Mucosa of gallbladder (tissue), 1 donor: ENCODE measurements around the gene SCCPDH. TPM values are rescaled to one million over a fixed set of nuclear protein-coding genes. Genes with fewer than 3 reads are reported as not detected.
"Not testable (repeated sequence)": the region's sequence is repeated elsewhere in the genome, so short reads cannot be mapped to it uniquely, and the experiment has no call there.

ENCODE experiments used
- DNase-seq: peaks from one replicate; pipeline ENCODE4 v3.0.0-alpha.2; 2020; ENCODE audit warnings: low spot score
- total RNA-seq: library from RNA; stranded (reverse); gene quantifications from one replicate; pipeline ENCODE4 v1.2.1, GENCODE V29; 2021
- donor health status: DM: no; HTN: no; CAD: no.

SCCPDH gene
- total RNA-seq, 1 donor from 2014 or later = 38.1 TPM

- DNase-seq = no peak
Observed at GRCh38 chr1:246800756-246801155, 76.5 kb downstream of the SCCPDH start.

GRCh38 chr1:246801241-246802020 is 77.2 kb downstream of the SCCPDH start:
- no peak for DNase-seq

DNA sequence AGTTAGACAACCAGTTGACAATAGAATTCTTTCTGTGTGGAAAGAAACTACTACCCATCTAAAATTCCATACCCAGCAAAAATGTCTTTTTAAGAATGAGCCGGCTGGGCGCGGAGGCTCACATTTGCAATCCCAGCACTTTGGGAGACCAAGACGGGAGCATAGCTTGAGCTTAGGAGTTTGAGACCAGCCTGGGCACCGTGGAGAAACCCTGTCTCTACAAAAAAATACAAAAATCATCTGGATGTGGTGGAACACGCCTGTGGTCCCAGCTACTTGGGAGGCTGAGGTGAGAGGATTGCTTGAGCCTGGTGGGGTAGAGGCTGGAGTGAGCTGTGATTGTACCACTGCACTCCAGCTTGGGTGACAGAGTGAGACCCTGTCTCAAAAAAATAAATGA is 79.2 kb downstream of the SCCPDH start:
- DNase-seq = no peak

DNA sequence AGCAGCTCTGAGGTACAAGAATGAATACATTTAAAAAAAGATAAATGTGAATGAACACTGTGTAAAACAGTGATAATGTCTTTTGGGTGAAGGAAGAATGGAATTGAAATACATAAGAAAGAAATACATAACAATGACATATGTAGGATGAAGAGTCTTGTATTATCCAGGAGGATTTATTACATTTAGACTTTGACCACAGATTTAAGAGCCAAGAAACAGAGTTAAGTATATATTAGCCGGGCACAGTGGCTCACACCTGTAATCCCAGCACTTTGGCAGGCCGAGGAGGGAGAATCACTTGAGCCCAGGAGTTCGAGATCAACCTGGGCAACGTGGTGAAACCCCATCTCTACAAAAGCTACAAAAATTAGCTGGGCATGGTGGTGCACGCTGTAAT is 79.7 kb downstream of the SCCPDH start:
- no peak for DNase-seq

DNA sequence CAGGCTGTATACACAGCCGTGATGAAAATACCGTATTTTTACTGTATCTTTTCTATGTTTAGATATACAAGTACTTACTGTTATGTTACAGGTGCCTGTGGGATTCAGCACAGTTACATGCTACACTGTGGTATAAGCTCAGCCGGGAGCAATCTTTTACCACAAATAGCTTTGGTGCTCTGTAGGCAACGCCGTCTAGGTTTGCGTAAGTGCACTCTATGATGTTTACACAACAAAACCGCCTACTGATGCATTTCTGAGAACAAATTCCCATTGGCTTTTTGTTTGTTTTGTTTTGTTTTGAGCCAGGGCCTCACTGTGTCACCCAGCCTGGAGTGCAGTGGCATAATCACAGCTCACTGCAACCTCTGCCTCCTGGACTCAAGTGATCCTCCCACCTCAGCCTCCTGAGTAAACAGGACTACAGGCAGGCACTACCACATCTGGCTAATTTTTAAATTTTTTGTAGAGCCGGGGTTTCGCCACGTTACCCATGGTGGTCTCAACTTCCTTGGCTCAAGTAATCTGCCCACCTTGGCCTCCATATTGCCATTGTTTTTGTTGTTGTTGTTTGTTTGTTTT is 81.0 kb downstream of the SCCPDH start:
- no peak for DNase-seq

DNA sequence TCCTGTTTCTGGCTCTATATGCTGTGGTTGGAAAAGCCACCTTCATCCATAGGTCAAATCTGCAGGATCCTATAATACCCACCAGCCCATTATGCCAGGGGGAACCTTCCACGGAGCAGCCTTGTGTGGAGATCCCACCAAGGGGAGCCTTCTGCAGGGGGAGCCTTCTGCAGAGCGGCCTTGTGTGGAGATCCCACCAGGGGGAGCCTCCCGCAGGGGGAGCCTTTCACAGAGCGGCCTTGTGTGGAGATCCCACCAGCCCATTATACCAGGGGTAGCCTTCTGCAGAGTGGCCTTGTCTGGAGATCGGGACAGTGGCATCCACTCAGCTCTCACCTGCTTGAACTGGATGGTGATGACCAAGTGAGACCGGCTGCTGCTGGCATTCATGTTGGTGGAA is 85.3 kb downstream of the SCCPDH start:
- DNase-seq = no peak

DNA sequence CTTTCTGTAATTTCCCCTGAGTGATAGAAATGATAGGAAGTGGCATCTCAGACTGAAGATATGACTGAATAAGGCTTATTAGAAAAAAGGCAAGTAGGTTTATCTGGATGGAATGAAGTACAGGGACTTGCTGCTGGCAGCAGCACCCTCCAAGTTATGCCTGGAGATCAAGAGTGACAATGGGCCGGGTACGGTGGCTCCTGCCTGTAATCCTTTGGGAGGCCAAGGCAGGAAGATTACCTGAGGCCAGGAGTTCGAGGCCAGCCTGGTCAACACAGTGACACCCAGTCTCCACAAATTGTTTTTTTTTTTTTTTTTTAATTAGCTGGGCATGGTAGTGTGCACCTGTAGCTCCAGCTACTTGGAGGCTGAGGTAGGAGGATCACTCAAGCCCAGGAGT is 87.8 kb downstream of the SCCPDH start:
- DNase-seq = no peak

- not testable (repeated sequence) for DNase-seq
Observed at GRCh38 chr1:246813325-246813724, 89.1 kb downstream of the SCCPDH start.

GRCh38 chr1:246814890-246815289 is 90.7 kb downstream of the SCCPDH start:
- DNase-seq = no peak

GRCh38 chr1:246815693-246816270 is 91.6 kb downstream of the SCCPDH start:
- no peak for DNase-seq

Other genes starting within 250 kb of the SCCPDH start
- 18.8 TPM for gene SMYD3, start 217.1 kb upstream of the SCCPDH start, total RNA-seq
- gene TFB2M, start 158.1 kb upstream of the SCCPDH start, total RNA-seq = 10.5 TPM
- 29.6 TPM for gene CNST, start 158.0 kb upstream of the SCCPDH start, total RNA-seq
- gene AHCTF1, start 207.5 kb downstream of the SCCPDH start, total RNA-seq = 25.7 TPM